ENCODE measurements around the gene GPR139.

Gene GPR139

GRCh38 chr16:19994466-19995170, 79.1 kb downstream of the GPR139 start:
- no peak for TF ChIP-seq CTCF (IDR thresholded peaks at IDR 0.05; ENCODE audit: low read depth, low read length, missing control alignments)
- DNase-seq (ENCODE audit: low read depth): no peak
- H3K4me3 ChIP-seq (ENCODE audit: low read depth, low read length): no peak overlapping the region

GRCh38 chr16:19991614-19992013, 82.1 kb downstream of the GPR139 start:
- TF ChIP-seq CTCF (IDR thresholded peaks at IDR 0.05; ENCODE audit: low read depth, low read length, missing control alignments): no peak
- H3K4me3 ChIP-seq (ENCODE audit: low read depth, low read length): no peak overlapping the region
- no peak for DNase-seq (ENCODE audit: low read depth)

- TF ChIP-seq CTCF (IDR thresholded peaks at IDR 0.05; ENCODE audit: low read depth, low read length, missing control alignments): no peak
Observed at GRCh38 chr16:19984135-19984534, 89.6 kb downstream of the GPR139 start.

More at GRCh38 chr16:19984135-19984534, 89.6 kb downstream of the GPR139 start:
- no peak overlapping the region for H3K4me3 ChIP-seq (ENCODE audit: low read depth, low read length)
- no peak for DNase-seq (ENCODE audit: low read depth)

All from GM12864 (cell line).